ENCODE results near the gene MCF2L. TPM values are rescaled to one million over a fixed set of nuclear protein-coding genes. Genes with fewer than 3 reads are reported as not detected.

MCF2L gene
- total and polyA plus RNA-seq, 9 of the 15 experiments (the other 6 are each of a cell fraction or from before 2014, with no cell fraction given): 0.05 to 0.25 (median 0.18) TPM; not detected in 5

GRCh38 chr13:113065406-113066141, 96.6 kb downstream of the MCF2L start:
- CTCF ChIA-PET (ENCODE audit: low intra/inter-chr PET ratio): no interaction called here
- TF ChIP-seq ZFX (CRISPR knock-in tag; IDR thresholded peaks at IDR 0.05): 0 out of 2 replicates have a peak, but pooled peaks have one; percentile 15
- no peak for TF ChIP-seq RB1 (IDR thresholded peaks at IDR 0.05; ENCODE audit: low read depth)
- TF ChIP-seq DACH1 (IDR thresholded peaks at IDR 0.05; ENCODE audit: partially characterized antibody): no peak
- no peak for TF ChIP-seq ZZZ3 (IDR thresholded peaks at IDR 0.05)
- TF ChIP-seq ZKSCAN3 (CRISPR knock-in tag; IDR thresholded peaks at IDR 0.05): no peak
- no peak for TF ChIP-seq ZNF140 (CRISPR knock-in tag; IDR thresholded peaks at IDR 0.05)
- TF ChIP-seq MGA (IDR thresholded peaks at IDR 0.05): peak; percentile 13; the same call in 1 of the 2 replicates
- TF ChIP-seq USF1 (CRISPR knock-in tag; IDR thresholded peaks at IDR 0.05): 0 out of 2 replicates have a peak, but pooled peaks have one; percentile 26
- TF ChIP-seq BHLHE40 (IDR thresholded peaks at IDR 0.05; ENCODE audit: low read length): 0 out of 2 replicates have a peak, but pooled peaks have one; percentile 18

More at GRCh38 chr13:113065406-113066141, 96.6 kb downstream of the MCF2L start:
- Histone ChIP-seq H3K4me1 (replicated peaks in 1 of 2; ENCODE audit: control insufficient read depth in 2 of 2, insufficient read depth in 2 of 2, low read length in 2 of 2) (peaks cover 4 to 18% of the 10 kb centered on the region in 2 experiments; a peak in 4 of 5 replicates), H3K9ac (ENCODE audit: insufficient read depth in 1 of 2, low read depth in 2 of 2, low read length in 2 of 2) (peak overlapping the region in 1 of 2 experiments; percentile 45; a peak in 1 of 4 replicates), H3K79me2 (ENCODE audit: control insufficient read depth, insufficient read depth, low read length) (no peaks in the 10 kb centered on the region), H3K4me3 (no peak overlapping the region), H3K9me3 (replicated peaks; ENCODE audit: control insufficient read depth, insufficient read depth, low read depth, low read length) (no peaks in the 10 kb centered on the region), H3K9me1 (ENCODE audit: control insufficient read depth, insufficient read depth, low read length) (no peaks in the 10 kb centered on the region), H3K36me3 (ENCODE audit: control insufficient read depth, insufficient read depth, low read length) (no peaks in the 10 kb centered on the region), H3K27ac (ENCODE audit: extremely low read depth, low read depth, low read length) (no peak overlapping the region), H2AFZ (ENCODE audit: low read depth, low read length) (no peak overlapping the region), H3K4me2 (ENCODE audit: insufficient read depth, low read length) (no peak overlapping the region), H4K20me1 (replicated peaks; ENCODE audit: control insufficient read depth, insufficient read depth, low read length) (no peaks in the 10 kb centered on the region), H3K27me3 (ENCODE audit: control insufficient read depth in 2 of 2, insufficient read depth in 2 of 2, low read length in 2 of 2) (peaks cover 27 to 63% of the 10 kb centered on the region in 2 experiments; a peak in 4 of 5 replicates)
- no peak for ATAC-seq
- 4% methylated on average over 17 of the region's 29 CpGs for WGBS (ENCODE audit: insufficient coverage, low coverage, missing lambda C conversion rate)
- DNase-seq (ENCODE audit: extremely low read depth in 1 of 4, low spot score in 3 of 4): no peak
- intact Hi-C loops (cut with micrococcal nuclease) (no loop called here), in situ Hi-C loops (cut with MboI) (no loop called here)
- FAIRE-seq: no peak
- no TSS peak for BruUV-seq (replicated peaks)
- POLR2A ChIA-PET: interaction anchor here (0.6 kb wide), 1 partner anchor 12 kb away, joined by 3 read pairs; no protein-coding TSS in a partner anchor

Data from K562 (cell line).